H9 (cell line): ENCODE results near the gene CEACAM5. TPM values are rescaled to one million over a fixed set of nuclear protein-coding genes. Genes with fewer than 3 reads are reported as not detected.
A peak's percentile ranks its signal among the peaks of the same experiment; 100 is the strongest.

Experiments used
- DNase-seq: peaks from one replicate; pipeline ENCODE4 v3.0.0-alpha.2; 2017
- H2AFZ ChIP-seq: one replicate; pipeline ENCODE4 v1.6.1; 2013; ENCODE audit warnings: mild to moderate bottlenecking, low read length, control low read depth, moderate library complexity
- H2AK5ac ChIP-seq: 2 replicates; pipeline ENCODE4 v1.6.1; 2013; ENCODE audit warnings: low read length, control low read depth, mixed read lengths; ENCODE audit not compliant: insufficient read length
- H2BK120ac ChIP-seq: one replicate; pipeline ENCODE4 v1.6.1; 2013; ENCODE audit warnings: low read depth, mild to moderate bottlenecking, low read length, control low read depth, inconsistent platforms; ENCODE audit not compliant: poor library complexity, severe bottlenecking
- H2BK12ac ChIP-seq: 2 replicates; pipeline ENCODE4 v1.6.1; 2013; ENCODE audit warnings: low read length, control low read depth, mixed read lengths, low read depth; ENCODE audit not compliant: insufficient read length
- H2BK15ac ChIP-seq: 2 replicates; pipeline ENCODE4 v1.6.1; 2013; ENCODE audit warnings: low read depth, low read length, control low read depth
- H2BK20ac ChIP-seq: one replicate; pipeline ENCODE4 v1.6.1; 2013; ENCODE audit warnings: low read depth, mild to moderate bottlenecking, low read length, control low read depth, inconsistent platforms; ENCODE audit not compliant: poor library complexity, severe bottlenecking
- H2BK5ac ChIP-seq: 2 replicates; pipeline ENCODE4 v1.6.1; 2013; ENCODE audit warnings: low read length, control low read depth, mixed read lengths; ENCODE audit not compliant: insufficient read length
- H3K14ac ChIP-seq: 2 replicates; pipeline ENCODE4 v1.6.1; 2013; ENCODE audit warnings: low read length, control low read depth; ENCODE audit not compliant: insufficient read depth
- H3K18ac ChIP-seq: 2 replicates; pipeline ENCODE4 v1.6.1; 2013; ENCODE audit warnings: low read depth, mild to moderate bottlenecking, mixed read lengths, low read length, control low read depth; ENCODE audit not compliant: insufficient read length
- H3K23ac ChIP-seq: 2 replicates; pipeline ENCODE4 v1.6.1; 2013; ENCODE audit warnings: low read length, control low read depth, mixed read lengths, low read depth; ENCODE audit not compliant: insufficient read length
- H3K23me2 ChIP-seq: 2 replicates; pipeline ENCODE4 v1.6.1; 2013; ENCODE audit warnings: low read depth, mild to moderate bottlenecking, mixed read lengths, low read length, control low read depth; ENCODE audit not compliant: insufficient read length, poor library complexity, severe bottlenecking
- H3K27ac ChIP-seq: 2 replicates; pipeline ENCODE4 v1.5.1; 2013; ENCODE audit warnings: low read length, control low read depth, mixed read lengths, low read depth; ENCODE audit not compliant: insufficient read length
- H3K27me3 ChIP-seq: 2 replicates; pipeline ENCODE4 v1.6.1; 2013; ENCODE audit warnings: low read length, control low read depth, inconsistent platforms; ENCODE audit not compliant: insufficient read depth
- H3K4ac ChIP-seq: 2 replicates; pipeline ENCODE4 v1.6.1; 2013; ENCODE audit warnings: low read depth, mild to moderate bottlenecking, control low read depth, inconsistent platforms, low read length, moderate library complexity
- H3K4me1 ChIP-seq: 2 replicates; pipeline ENCODE4 v1.6.1; 2013; ENCODE audit warnings: low read length, control low read depth, inconsistent platforms; ENCODE audit not compliant: insufficient read depth
- H3K4me2 ChIP-seq: 2 replicates; pipeline ENCODE4 v1.6.1; 2013; ENCODE audit warnings: low read length, control low read depth, mixed read lengths; ENCODE audit not compliant: insufficient read length, insufficient read depth
- H3K56ac ChIP-seq: 2 replicates; pipeline ENCODE4 v1.6.1; 2013; ENCODE audit warnings: low read depth, mild to moderate bottlenecking, mixed read lengths, low read length, control low read depth; ENCODE audit not compliant: insufficient read length
- H3K79me1 ChIP-seq: 2 replicates; pipeline ENCODE4 v1.6.1; 2013; ENCODE audit warnings: low read depth, mild to moderate bottlenecking, moderate library complexity, low read length, control low read depth, inconsistent platforms; ENCODE audit not compliant: insufficient read depth, poor library complexity, severe bottlenecking
- H3K79me2 ChIP-seq: 2 replicates; pipeline ENCODE4 v1.6.1; 2013; ENCODE audit warnings: low read length, control low read depth, inconsistent platforms; ENCODE audit not compliant: insufficient read depth
- H3K9ac ChIP-seq: 2 replicates; pipeline ENCODE4 v1.6.1; 2013; ENCODE audit warnings: low read length, control low read depth, mixed read lengths; ENCODE audit not compliant: insufficient read length; ENCODE audit errors: extremely low read depth
- H3K9me3 ChIP-seq: one replicate; pipeline ENCODE4 v1.6.1; 2013; ENCODE audit warnings: low read depth, low read length, inconsistent platforms; ENCODE audit not compliant: control insufficient read depth
- H3T11ph ChIP-seq: one replicate; pipeline ENCODE4 v1.6.1; 2013; ENCODE audit warnings: mild to moderate bottlenecking, low read length, control low read depth, inconsistent platforms
- H4K20me1 ChIP-seq: one replicate; pipeline ENCODE4 v1.6.1; 2013; ENCODE audit not compliant: control insufficient read depth, insufficient read length, insufficient read depth
- H4K5ac ChIP-seq: 2 replicates; pipeline ENCODE4 v1.6.1; 2013; ENCODE audit warnings: low read depth, mild to moderate bottlenecking, mixed read lengths, low read length, control low read depth; ENCODE audit not compliant: insufficient read length
- H4K8ac ChIP-seq: replicated peaks from 2 replicates; pipeline ENCODE4 v1.6.1; 2013; ENCODE audit warnings: low read length, control low read depth, mixed read lengths, low read depth; ENCODE audit not compliant: insufficient read length
- H4K91ac ChIP-seq: 2 replicates; pipeline ENCODE4 v1.6.1; 2013; ENCODE audit warnings: low read depth, mild to moderate bottlenecking, moderate library complexity, mixed read lengths, low read length, control low read depth; ENCODE audit not compliant: insufficient read length
- H3K27ac Mint-ChIP-seq, 3 experiments: 2 replicates in 2 of 3; 3 replicates in 1 of 3; pipeline ENCODE4 v1.8.0; 2020 to 2021; ENCODE audit warnings: mixed read lengths in 3 of 3, mild to moderate bottlenecking in 1 of 3, moderate library complexity in 1 of 3
- H3K27me3 Mint-ChIP-seq: 2 replicates; pipeline ENCODE4 v1.8.0; 2021; ENCODE audit warnings: low read depth, mild to moderate bottlenecking, moderate library complexity, mixed read lengths
- H3K36me3 Mint-ChIP-seq, 3 experiments: 2 replicates in 2 of 3; 3 replicates in 1 of 3; pipeline ENCODE4 v1.8.0; 2020 to 2021; ENCODE audit warnings: low read depth in 3 of 3, mixed read lengths in 3 of 3; ENCODE audit not compliant: insufficient read depth in 1 of 3
- H3K4me1 Mint-ChIP-seq, 2 experiments: 2 replicates each; pipeline ENCODE4 v1.8.0; 2020; ENCODE audit warnings: mixed read lengths in 2 of 2
- H3K4me3 Mint-ChIP-seq, 2 experiments: 2 replicates in 1 of 2; 3 replicates in 1 of 2; pipeline ENCODE4 v1.8.0; 2020 to 2021; ENCODE audit warnings: mild to moderate bottlenecking in 2 of 2, mixed read lengths in 2 of 2, moderate library complexity in 1 of 2
- H3K9me3 Mint-ChIP-seq, 2 experiments: 2 replicates in 1 of 2; 3 replicates in 1 of 2; pipeline ENCODE4 v1.8.0; 2020; ENCODE audit warnings: mild to moderate bottlenecking in 2 of 2, mixed read lengths in 2 of 2, moderate library complexity in 1 of 2
- CTCF ChIP-seq: fragments of 200-600 bp; sonication (generic); conservative IDR thresholded peaks from 3 replicates; pipeline ENCODE4 v1.8.0; 2021; ENCODE audit warnings: antibody characterized with exemption, mild to moderate bottlenecking
- WGBS: extraction: QIAGEN DNeasy Blood & Tissue Kit; methylation state at CpG from one replicate; pipeline ENCODE4 v1.1.7; 2013; ENCODE audit warnings: missing lambda C conversion rate, low lambda C conversion rate, mixed read lengths; ENCODE audit not compliant: insufficient read length; ENCODE audit errors: extremely low coverage; 5-methylcytosine and 5-hydroxymethylcytosine counted together
- total RNA-seq: library from RNA; stranded (reverse); gene quantifications from 2 replicates; pipeline ENCODE4 v1.2.1, GENCODE V29; 2021

CEACAM5 gene
- total RNA-seq, 1 experiment from 2014 or later: not detected

- H3K9me3 ChIP-seq: no peaks in the 10 kb centered on the region
- no peak overlapping the region for H2BK15ac ChIP-seq
- no peak overlapping the region for H2BK120ac ChIP-seq
- TF ChIP-seq CTCF: peak; percentile 69
- H3K9ac ChIP-seq: no peak overlapping the region
- no peak overlapping the region for H4K91ac ChIP-seq
- H3K4me2 ChIP-seq: no peak overlapping the region
- H3T11ph ChIP-seq: no peak overlapping the region
- H2AFZ ChIP-seq: no peak overlapping the region
- H2BK5ac ChIP-seq: no peak overlapping the region
- H2BK20ac ChIP-seq: no peak overlapping the region
- WGBS: no CpG with 5 or more reads among the region's 4 CpGs
- no peak overlapping the region for H3K18ac ChIP-seq
- H3K79me2 ChIP-seq: no peaks in the 10 kb centered on the region
- Mint-ChIP-seq H3K4me1 (no peaks in the 10 kb centered on the region), H3K9me3 (peaks cover 29 to 79% of the 10 kb centered on the region in 2 experiments), H3K36me3 (peaks cover 0 to 30% (median 0%) of the 10 kb centered on the region in 3 experiments; a peak in 2 of 7 replicates), H3K27me3 (peaks cover 4% of the 10 kb centered on the region), H3K27ac (no peak overlapping the region), H3K4me3 (0 out of 5 replicates have a peak overlapping the region, but pooled peaks of 1 of the 2 experiments have one; percentile 25)
- DNase-seq: peak; percentile 47
- no peak overlapping the region for H4K8ac ChIP-seq
- H4K20me1 ChIP-seq: no peaks in the 10 kb centered on the region
- H3K79me1 ChIP-seq: no peaks in the 10 kb centered on the region
- no peak overlapping the region for H2AK5ac ChIP-seq
- H3K23me2 ChIP-seq: no peaks in the 10 kb centered on the region
- H4K5ac ChIP-seq: no peak overlapping the region
- H3K4me1 ChIP-seq: no peaks in the 10 kb centered on the region
- no peak overlapping the region for H2BK12ac ChIP-seq
- H3K27me3 ChIP-seq: no peaks in the 10 kb centered on the region
- H3K4ac ChIP-seq: no peak overlapping the region
- no peak overlapping the region for H3K56ac ChIP-seq
- H3K23ac ChIP-seq: no peak overlapping the region
- H3K27ac ChIP-seq: no peak overlapping the region
- no peak overlapping the region for H3K14ac ChIP-seq
Observed at GRCh38 chr19:41753936-41754529, 45.6 kb downstream of the CEACAM5 start.
